ENCODE measurements around the gene SERPINE2.
"Not testable (repeated sequence)": the region's sequence is repeated elsewhere in the genome, so short reads cannot be mapped to it uniquely, and the experiment has no call there.

Gene SERPINE2

GRCh38 chr2:223952280-223952968 lies 86.7 kb downstream of the SERPINE2 start:
- peak overlapping the region; percentile 29 for H3K27ac Mint-ChIP-seq
- no peak overlapping the region for H3K4me3 Mint-ChIP-seq
- peaks cover 22% of the 10 kb centered on the region for H3K4me1 Mint-ChIP-seq
- peaks cover 5% of the 10 kb centered on the region for H3K36me3 Mint-ChIP-seq
- ATAC-seq, result no peak
- DNase-seq (ENCODE audit: low spot score in 2 of 2), result no peak
- H3K9me3 Mint-ChIP-seq, result no peaks in the 10 kb centered on the region

GRCh38 chr2:223950448-223951347 lies 88.4 kb downstream of the SERPINE2 start:
- Mint-ChIP-seq H3K4me3 (no peak overlapping the region), H3K4me1 (peaks cover 22% of the 10 kb centered on the region), H3K27ac (no peak overlapping the region)

DNA sequence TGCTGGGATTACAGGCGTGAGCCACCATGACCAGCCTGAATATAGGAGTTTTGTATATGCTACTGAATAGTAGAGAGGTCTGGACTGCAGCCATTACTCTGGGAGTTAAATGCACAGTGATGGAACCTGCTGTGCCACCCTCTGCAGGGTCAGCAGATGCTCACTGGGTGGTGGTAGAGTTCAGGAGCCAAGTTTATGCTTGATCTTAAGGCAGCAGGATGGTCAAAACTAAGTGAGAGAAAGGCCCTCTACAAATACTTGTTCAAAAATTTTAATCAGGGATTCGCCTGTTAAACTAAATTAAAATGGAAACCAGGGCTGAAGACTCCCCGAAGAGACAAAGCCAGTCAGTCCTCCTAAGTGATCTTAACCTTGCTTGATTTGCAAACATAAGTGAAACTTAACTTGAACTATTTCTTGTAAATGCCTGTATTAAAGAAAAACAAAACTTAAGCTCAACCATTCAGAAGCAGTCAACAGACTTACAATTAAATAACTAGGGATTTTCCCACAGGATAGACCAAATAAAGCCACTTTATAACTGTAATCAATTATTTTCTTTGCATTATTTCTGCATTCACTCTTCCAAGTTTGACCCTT lies 89.7 kb downstream of the SERPINE2 start:
- ATAC-seq (no peak), DNase-seq (ENCODE audit: low spot score in 2 of 2) (peak in 1 of 2 donors; percentile 46)
- Mint-ChIP-seq H3K4me3 (no peak overlapping the region), H3K36me3 (no peaks in the 10 kb centered on the region), H3K27ac (no peak overlapping the region), H3K9me3 (no peaks in the 10 kb centered on the region), H3K4me1 (peaks cover 28% of the 10 kb centered on the region)

More at GRCh38 chr2:223950448-223951347, 88.4 kb downstream of the SERPINE2 start:
- Mint-ChIP-seq H3K36me3 (no peaks in the 10 kb centered on the region), H3K9me3 (no peaks in the 10 kb centered on the region)
- ATAC-seq (no peak), DNase-seq (ENCODE audit: low spot score in 2 of 2) (no peak)

DNA sequence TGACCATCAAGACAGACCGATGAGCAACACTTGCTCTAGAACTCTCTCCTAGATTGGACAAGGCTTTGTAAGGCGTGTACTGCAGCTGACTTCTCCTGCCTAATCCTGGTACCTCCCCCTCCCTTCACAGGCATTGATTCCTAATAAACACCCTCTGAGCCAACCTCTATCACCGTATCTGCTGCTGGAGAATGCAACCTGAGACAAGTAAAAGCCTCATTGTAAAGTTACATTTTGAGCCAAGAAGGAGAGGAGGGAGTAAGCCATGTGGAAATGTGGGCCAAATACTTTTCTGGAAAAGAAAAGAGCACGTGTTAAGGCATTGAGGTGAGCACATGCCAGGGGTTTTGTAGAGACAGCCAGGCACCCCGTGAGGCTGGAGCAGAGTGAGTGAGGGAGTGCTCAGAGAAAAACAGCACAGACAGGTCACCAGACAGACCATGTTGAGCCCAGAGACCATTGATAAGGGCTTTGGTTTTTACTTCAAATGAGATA lies 91.3 kb downstream of the SERPINE2 start:
- Mint-ChIP-seq H3K4me3 (no peak overlapping the region), H3K36me3 (peaks cover 9% of the 10 kb centered on the region), H3K9me3 (no peaks in the 10 kb centered on the region), H3K4me1 (peaks cover 43% of the 10 kb centered on the region), H3K27ac (no peak overlapping the region)
- no peak for DNase-seq (ENCODE audit: low spot score in 2 of 2)
- no peak for ATAC-seq

- Mint-ChIP-seq H3K27ac (peak overlapping the region; percentile 94), H3K4me1 (peaks cover 55% of the 10 kb centered on the region), H3K4me3 (peak overlapping the region; percentile 88), H3K36me3 (peaks cover 23% of the 10 kb centered on the region), H3K9me3 (peaks cover 2% of the 10 kb centered on the region)
- ATAC-seq (no peak), DNase-seq (ENCODE audit: low spot score in 2 of 2) (no peak)
Measured at GRCh38 chr2:223945755-223946154, 93.3 kb downstream of the SERPINE2 start.

DNA sequence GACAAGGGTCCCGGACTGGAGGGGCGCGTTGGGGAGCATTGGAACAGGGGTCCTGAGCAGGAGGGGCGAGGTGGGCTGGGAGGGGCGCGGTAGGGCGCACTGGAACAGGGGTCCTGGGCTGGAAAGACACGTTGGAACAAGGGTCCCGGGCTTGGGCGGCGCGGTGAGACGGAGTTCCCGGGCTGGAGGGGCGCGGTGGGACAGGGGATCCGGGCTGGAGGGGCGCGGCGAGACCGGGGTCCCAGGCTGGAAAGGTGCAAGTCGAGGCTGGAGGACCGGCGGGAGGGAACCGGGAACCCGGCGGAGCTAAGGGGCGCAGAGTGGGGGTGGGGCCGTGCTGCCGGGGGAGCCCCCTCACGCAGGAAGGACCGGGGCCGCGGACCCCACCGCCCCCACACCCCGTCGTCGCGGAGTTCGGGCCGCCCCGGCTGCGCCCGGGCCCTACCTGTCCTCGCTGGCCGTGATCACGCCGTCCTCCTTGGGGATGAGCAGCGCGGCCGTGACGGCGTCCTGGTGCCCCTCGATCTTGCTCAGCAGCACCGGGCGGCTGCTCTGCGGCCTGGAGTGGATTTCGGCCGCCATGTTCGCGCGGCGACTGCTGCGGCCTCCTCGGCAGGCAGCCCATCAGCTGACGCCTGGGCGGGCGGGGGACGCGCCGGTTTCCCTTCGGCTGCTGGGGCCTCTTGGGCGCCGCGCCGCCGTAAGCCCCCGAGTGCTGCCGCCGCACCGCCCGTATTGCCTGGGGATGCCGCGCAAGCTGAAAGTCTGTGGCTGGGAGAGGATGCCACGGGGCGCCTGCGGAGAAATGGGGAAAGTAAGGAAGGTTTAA lies 94.2 kb downstream of the SERPINE2 start, which contains the start of gene WDFY1:
Gene WDFY1 (minus strand): TSS at position 633 of the 829 bp plus-strand sequence. CDS start 51 bp downstream, at position 582.
- H3K27ac Mint-ChIP-seq, result peak within 1 kb of the TSS; percentile 94
- DNase-seq (ENCODE audit: low spot score in 2 of 2) (peak; percentile 70 to 89), ATAC-seq (peak; percentile 76)
- H3K9me3 Mint-ChIP-seq, result peaks cover 2% of the 10 kb centered on the region
- H3K36me3 Mint-ChIP-seq, result peaks cover 25% of the 10 kb centered on the region
- H3K4me3 Mint-ChIP-seq, result peak within 1 kb of the TSS; percentile 88
- peaks cover 55% of the 10 kb centered on the region for H3K4me1 Mint-ChIP-seq

DNA sequence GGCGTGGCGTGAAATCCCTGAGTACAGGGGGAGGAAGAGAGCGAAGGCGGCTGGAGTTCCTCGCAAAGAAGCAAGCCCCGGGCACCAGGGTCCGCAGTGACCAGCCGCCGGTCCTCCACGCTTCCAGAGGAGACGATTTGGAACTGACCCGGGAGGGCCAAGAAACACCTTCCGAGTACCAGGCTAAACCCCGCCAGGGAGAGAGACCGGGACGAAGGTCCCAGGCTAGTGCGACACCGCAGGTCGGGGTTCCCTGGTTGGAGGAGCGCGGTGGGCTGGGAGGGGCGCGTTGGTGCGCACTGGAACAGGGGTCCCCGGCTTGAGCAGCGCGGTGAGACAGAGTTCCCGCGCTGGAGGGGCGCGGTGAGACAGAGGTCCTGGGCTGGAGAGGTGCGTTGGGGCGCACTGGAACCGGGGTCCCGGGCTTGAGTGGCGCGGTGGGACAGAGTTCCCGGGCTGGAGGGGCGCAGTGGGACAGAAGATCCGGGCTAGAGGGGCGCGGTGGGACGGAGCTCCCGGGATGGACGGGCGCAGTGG lies 94.9 kb downstream of the SERPINE2 start:
- Mint-ChIP-seq H3K4me3 (peak overlapping the region; percentile 88), H3K36me3 (peaks cover 31% of the 10 kb centered on the region), H3K9me3 (peaks cover 2% of the 10 kb centered on the region), H3K4me1 (peaks cover 62% of the 10 kb centered on the region), H3K27ac (peak overlapping the region; percentile 94)
- DNase-seq (ENCODE audit: low spot score in 2 of 2) (peak in 1 of 2 donors; percentile 62), ATAC-seq (no peak)

DNA sequence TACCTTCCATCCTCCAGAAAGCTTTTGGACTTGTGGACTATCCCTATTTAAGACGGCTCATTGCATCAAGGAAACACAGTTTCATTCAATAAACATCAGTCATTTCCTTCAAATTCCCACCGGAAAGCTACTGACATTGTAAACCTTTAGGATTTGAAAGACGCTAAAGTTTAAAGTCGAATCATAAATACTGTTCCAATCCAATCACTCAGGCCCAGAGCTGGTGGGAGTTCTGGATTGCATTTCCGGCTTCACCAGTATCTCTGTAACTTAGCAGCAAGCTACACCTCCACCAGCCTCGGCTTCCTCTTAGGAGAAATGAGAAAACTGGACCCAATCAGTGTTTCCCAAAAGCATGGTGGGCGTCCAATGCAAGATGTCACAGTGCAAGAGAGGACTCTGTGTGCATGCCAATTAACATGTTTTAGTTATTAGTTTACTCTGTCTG lies 95.5 kb downstream of the SERPINE2 start:
- DNase-seq (ENCODE audit: low spot score in 2 of 2) (no peak), ATAC-seq (no peak)
- H3K27ac Mint-ChIP-seq, result peak overlapping the region; percentile 94
- peak overlapping the region; percentile 88 for H3K4me3 Mint-ChIP-seq
- H3K9me3 Mint-ChIP-seq, result peaks cover 2% of the 10 kb centered on the region
- peaks cover 33% of the 10 kb centered on the region for H3K36me3 Mint-ChIP-seq
- peaks cover 63% of the 10 kb centered on the region for H3K4me1 Mint-ChIP-seq

DNA sequence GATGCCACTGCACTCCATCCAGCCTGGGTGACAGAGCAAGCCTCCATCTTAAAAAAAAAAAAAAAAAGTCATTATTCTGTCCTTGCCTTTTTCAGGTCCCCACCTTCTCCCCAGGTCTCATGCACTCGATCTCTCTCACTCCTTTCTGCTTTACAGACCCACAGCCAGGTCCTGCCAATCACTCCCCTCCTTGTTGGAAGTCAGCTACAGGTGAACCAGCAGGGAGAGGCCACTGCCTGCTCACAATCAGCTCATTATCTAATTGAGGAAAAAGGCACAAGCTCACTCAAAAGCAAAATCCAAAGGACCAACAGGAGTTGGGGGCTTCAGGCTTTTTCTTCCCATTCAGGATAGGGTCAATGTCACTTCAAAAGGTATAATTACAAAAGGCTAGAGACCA lies 96.0 kb downstream of the SERPINE2 start:
- Mint-ChIP-seq H3K27ac (no peak overlapping the region), H3K4me1 (peaks cover 61% of the 10 kb centered on the region), H3K36me3 (peaks cover 33% of the 10 kb centered on the region), H3K9me3 (peaks cover 2% of the 10 kb centered on the region), H3K4me3 (peak overlapping the region; percentile 88)
- ATAC-seq (no peak), DNase-seq (ENCODE audit: low spot score in 2 of 2) (no peak)

DNA sequence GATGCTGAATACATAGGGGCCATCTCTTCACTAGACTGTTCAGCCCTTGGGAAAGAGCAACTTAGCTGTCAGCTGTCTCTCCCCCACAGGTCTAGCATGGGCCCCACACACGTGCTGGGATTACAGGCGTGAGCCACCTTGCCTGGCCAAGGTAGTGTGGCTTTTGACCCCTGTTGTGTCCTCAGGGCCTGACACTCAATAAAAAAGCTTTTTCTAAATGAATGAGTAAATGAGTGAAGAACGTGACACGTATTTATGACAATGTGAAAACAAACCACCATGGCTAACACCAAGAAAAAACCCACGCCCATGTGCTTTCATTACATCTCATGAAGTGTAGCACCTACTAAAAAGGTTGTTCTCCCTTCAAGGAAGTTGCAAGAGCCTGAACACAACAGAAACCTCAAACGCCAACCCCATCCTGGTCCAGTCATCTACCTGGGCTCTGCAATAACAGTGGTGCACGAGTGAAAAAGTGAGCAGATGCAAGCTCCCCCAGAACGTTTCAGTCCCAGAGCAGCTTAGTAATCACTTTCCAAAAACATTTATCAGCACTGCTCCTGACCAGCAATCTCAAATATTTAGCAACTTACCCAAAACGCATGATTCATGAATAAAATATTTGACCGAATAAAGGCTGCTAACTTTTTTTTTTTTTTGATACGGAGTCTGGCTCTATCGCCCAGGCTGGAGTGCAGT lies 97.4 kb downstream of the SERPINE2 start:
- Mint-ChIP-seq H3K9me3 (peaks cover 2% of the 10 kb centered on the region), H3K27ac (peak overlapping the region; percentile 91), H3K4me3 (peak overlapping the region; percentile 61), H3K36me3 (peaks cover 33% of the 10 kb centered on the region), H3K4me1 (peaks cover 60% of the 10 kb centered on the region)
- peak; percentile 40 to 89 for DNase-seq (ENCODE audit: low spot score in 2 of 2)
- ATAC-seq, result peak; percentile 94

DNA sequence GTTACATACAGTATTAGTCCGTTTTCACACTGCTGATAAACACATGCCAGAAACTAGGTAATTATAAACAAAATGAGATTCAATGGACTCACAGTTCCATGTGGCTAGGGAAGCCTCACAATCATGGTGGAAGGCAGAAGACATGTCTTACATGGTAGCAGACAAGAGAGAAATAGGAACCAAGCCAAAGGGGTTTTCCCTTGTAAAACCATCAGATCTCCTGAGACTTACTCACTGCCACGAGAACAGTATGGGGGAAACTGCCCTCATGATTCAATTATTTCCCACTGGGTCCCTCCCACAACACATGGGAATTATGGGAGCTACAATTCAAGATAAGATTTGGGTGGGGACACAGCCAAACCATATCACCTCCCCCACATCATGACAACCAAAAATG lies 99.6 kb downstream of the SERPINE2 start:
- Mint-ChIP-seq H3K36me3 (peaks cover 33% of the 10 kb centered on the region), H3K27ac (peak overlapping the region; percentile 50), H3K4me1 (peaks cover 67% of the 10 kb centered on the region)
- not testable (repeated sequence) for ATAC-seq; H3K4me3 Mint-ChIP-seq; H3K9me3 Mint-ChIP-seq; DNase-seq (ENCODE audit: low spot score in 2 of 2)

GRCh38 chr2:223937535-223937934 lies 101.6 kb downstream of the SERPINE2 start:
- Mint-ChIP-seq H3K9me3 (peaks cover 2% of the 10 kb centered on the region), H3K4me3 (no peak overlapping the region), H3K4me1 (peaks cover 64% of the 10 kb centered on the region), H3K27ac (no peak overlapping the region), H3K36me3 (peaks cover 24% of the 10 kb centered on the region)
- no peak for DNase-seq (ENCODE audit: low spot score in 2 of 2)
- no peak for ATAC-seq

- Mint-ChIP-seq H3K27ac (no peak overlapping the region), H3K4me3 (no peak overlapping the region), H3K36me3 (peaks cover 21% of the 10 kb centered on the region), H3K4me1 (peaks cover 61% of the 10 kb centered on the region), H3K9me3 (peaks cover 2% of the 10 kb centered on the region)
- ATAC-seq (peak; percentile 52), DNase-seq (ENCODE audit: low spot score in 2 of 2) (no peak)
Measured at GRCh38 chr2:223936862-223937326, 102.2 kb downstream of the SERPINE2 start.

Measured in stimulated activated effector memory CD8-positive, alpha-beta T cell treated with anti-CD3 and anti-CD28 coated beads, Interleukin-12 subunit alpha, Interleukin-12 subunit beta, amount 100 ng/mL, for 72 hours (primary cell).